ENCODE measurements around the gene RASGEF1C. TPM values are rescaled to one million over a fixed set of nuclear protein-coding genes. Genes with fewer than 3 reads are reported as not detected.

The RASGEF1C gene
- total RNA-seq, 1 experiment from 2014 or later, result 0.29 TPM

DNA sequence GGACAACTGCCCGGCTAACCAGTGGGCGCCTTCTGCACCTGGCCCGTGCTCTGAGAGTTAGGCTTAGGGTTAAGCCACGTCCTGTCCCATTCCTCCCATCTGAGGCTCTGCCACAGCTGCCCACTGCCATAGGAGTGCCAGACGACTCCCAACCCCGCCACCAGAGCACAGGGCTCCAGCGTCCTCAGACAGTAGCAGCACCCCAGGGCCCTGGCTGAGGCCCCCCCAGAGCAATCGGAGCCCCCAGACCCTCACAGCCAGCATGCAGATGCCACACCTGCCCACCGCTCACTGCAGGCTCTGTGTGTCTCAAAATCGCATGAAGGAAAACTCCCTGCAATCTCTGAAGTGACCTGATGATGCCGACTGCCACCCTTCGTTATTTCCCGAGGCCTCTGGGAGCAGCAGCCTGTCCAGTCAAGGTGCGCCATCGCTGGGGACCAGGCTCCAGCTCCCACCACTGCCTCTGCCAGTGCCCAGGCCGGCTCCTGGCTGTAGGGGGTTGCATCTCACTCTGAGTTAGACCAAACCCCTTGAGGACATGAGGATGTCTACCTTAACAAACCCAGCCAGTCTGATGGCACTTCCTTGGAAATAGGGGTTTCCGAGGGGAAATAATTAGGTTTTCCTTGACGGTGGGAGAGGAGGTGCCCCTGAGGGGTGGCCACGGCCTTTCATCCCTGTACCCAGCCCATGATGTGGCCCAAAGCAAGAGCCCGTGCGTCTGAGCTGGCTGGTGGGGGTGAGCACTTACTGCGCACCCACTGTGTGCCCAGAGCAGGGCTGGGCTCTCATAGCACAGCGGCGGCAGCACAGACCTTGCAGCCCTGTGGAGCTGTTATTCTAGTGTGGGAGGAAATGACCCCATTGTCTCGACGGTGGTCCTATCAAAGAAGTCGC, 79.5 kb downstream of the RASGEF1C start:
- Histone ChIP-seq H4K20me1 (ENCODE audit: low read length) (no peaks in the 10 kb centered on the region), H3K9me2 (replicated peaks; ENCODE audit: low read length) (no peaks in the 10 kb centered on the region), H3K36me3 (ENCODE audit: low read depth, low read length) (no peaks in the 10 kb centered on the region), H3K27ac (ENCODE audit: low read length) (no peak overlapping the region), H3K9ac (ENCODE audit: low read length) (no peak overlapping the region), H2AFZ (ENCODE audit: low read length) (no peak overlapping the region), H3K79me2 (ENCODE audit: low read length) (no peaks in the 10 kb centered on the region), H3K9me3 (ENCODE audit: low read length) (no peaks in the 10 kb centered on the region), H3K4me3 (ENCODE audit: low read length) (no peak overlapping the region), H3F3A (ENCODE audit: low read length, unreplicated experiment) (no peaks in the 10 kb centered on the region), H3K4me2 (ENCODE audit: low read length) (no peak overlapping the region), H3K27me3 (ENCODE audit: low read length) (no peaks in the 10 kb centered on the region), H3K4me1 (ENCODE audit: insufficient read depth, low read length) (no peaks in the 10 kb centered on the region)
- DNase-seq (no peak), ATAC-seq (no peak)
- CTCF ChIA-PET, result interaction anchor here (1.0 kb wide), 1 partner anchor 79 kb away, joined by 3 read pairs; the partner anchor contains the start of gene RASGEF1C
- POLR2A ChIA-PET (ENCODE audit: unreplicated experiment), result no interaction called here
- BruUV-seq (replicated peaks), result no TSS peak
- TF ChIP-seq, protein P1, sequence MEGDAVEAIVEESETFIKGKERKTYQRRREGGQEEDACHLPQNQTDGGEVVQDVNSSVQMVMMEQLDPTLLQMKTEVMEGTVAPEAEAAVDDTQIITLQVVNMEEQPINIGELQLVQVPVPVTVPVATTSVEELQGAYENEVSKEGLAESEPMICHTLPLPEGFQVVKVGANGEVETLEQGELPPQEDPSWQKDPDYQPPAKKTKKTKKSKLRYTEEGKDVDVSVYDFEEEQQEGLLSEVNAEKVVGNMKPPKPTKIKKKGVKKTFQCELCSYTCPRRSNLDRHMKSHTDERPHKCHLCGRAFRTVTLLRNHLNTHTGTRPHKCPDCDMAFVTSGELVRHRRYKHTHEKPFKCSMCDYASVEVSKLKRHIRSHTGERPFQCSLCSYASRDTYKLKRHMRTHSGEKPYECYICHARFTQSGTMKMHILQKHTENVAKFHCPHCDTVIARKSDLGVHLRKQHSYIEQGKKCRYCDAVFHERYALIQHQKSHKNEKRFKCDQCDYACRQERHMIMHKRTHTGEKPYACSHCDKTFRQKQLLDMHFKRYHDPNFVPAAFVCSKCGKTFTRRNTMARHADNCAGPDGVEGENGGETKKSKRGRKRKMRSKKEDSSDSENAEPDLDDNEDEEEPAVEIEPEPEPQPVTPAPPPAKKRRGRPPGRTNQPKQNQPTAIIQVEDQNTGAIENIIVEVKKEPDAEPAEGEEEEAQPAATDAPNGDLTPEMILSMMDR (conservative IDR thresholded peaks at IDR 0.05; ENCODE audit: low read depth, low read length), result no peak
- TF ChIP-seq EZH2phosphoT487 (IDR thresholded peaks at IDR 0.05; ENCODE audit: borderline replicate concordance, low read length), result no peak
- TF ChIP-seq EZH2 (IDR thresholded peaks at IDR 0.05; ENCODE audit: low read length, unreplicated experiment), result no peak
- intact Hi-C loops (cut with micrococcal nuclease), result loop anchor here (5.0 to 10.0 kb wide), 2 partner anchors 78 to 185 kb away; partner anchors contain the start of gene RASGEF1C

DNA sequence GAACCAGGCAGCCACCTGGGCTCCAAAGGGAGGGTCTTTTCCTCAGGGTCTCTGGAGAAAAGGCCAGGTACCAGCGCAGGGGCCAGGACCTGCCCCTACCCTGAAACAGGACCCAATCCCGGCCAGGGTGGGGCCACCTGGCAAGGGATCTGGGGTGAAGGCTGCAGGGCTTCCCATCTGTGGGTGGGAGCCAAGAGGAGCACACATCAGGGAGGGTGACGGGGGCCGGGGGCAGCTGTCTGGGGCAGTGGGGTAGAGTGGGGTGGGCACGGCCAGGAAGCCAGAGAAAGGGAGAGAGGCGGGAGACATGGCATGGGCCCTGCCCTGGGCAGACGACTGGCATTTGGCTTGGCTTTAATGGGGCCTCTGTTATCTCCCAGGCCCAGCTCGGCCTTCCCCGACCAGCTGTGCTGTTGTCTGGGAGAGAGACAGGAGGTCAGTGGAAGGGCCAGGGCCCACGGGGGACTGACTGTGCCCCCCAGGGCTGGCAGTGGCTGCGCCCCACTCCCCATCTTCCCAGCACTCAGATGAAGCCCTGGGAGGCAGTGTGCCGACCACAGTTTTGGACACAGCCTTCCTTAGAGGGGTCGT, 80.2 kb downstream of the RASGEF1C start:
- H3K79me2 ChIP-seq (ENCODE audit: low read length), result no peaks in the 10 kb centered on the region
- no peaks in the 10 kb centered on the region for H3K27me3 ChIP-seq (ENCODE audit: low read length)
- no peak overlapping the region for H3K4me2 ChIP-seq (ENCODE audit: low read length)
- no peaks in the 10 kb centered on the region for H4K20me1 ChIP-seq (ENCODE audit: low read length)
- no TSS peak for BruUV-seq (replicated peaks)
- no peak overlapping the region for H2AFZ ChIP-seq (ENCODE audit: low read length)
- ChIA-PET POLR2A (ENCODE audit: unreplicated experiment) (no interaction called here), CTCF (no interaction called here)
- H3F3A ChIP-seq (ENCODE audit: low read length, unreplicated experiment), result no peaks in the 10 kb centered on the region
- no peaks in the 10 kb centered on the region for H3K9me3 ChIP-seq (ENCODE audit: low read length)
- no peaks in the 10 kb centered on the region for H3K4me1 ChIP-seq (ENCODE audit: insufficient read depth, low read length)
- no peak overlapping the region for H3K27ac ChIP-seq (ENCODE audit: low read length)
- H3K36me3 ChIP-seq (ENCODE audit: low read depth, low read length), result no peaks in the 10 kb centered on the region
- DNase-seq, result no peak
- ATAC-seq, result no peak
- H3K9me2 ChIP-seq (replicated peaks; ENCODE audit: low read length), result no peaks in the 10 kb centered on the region
- intact Hi-C loops (cut with micrococcal nuclease), result loop anchor here (5.0 to 10.0 kb wide), 2 partner anchors 79 to 186 kb away; partner anchors contain the start of gene RASGEF1C
- H3K9ac ChIP-seq (ENCODE audit: low read length), result no peak overlapping the region
- no peak overlapping the region for H3K4me3 ChIP-seq (ENCODE audit: low read length)
- TF ChIP-seq, protein P1 (conservative IDR thresholded peaks at IDR 0.05; ENCODE audit: low read depth, low read length), result no peak
- no peak for TF ChIP-seq EZH2 (IDR thresholded peaks at IDR 0.05; ENCODE audit: low read length, unreplicated experiment)
- no peak for TF ChIP-seq EZH2phosphoT487 (IDR thresholded peaks at IDR 0.05; ENCODE audit: borderline replicate concordance, low read length)

All from PC-3 (cell line).